Activated CD8-positive, alpha-beta memory T cell treated with anti-CD3 and anti-CD28 coated beads for 36 hours (primary cell): ENCODE measurements around the gene IFT88. TPM values are rescaled to one million over a fixed set of nuclear protein-coding genes. Genes with fewer than 3 reads are reported as not detected.
"Not testable (repeated sequence)": the region's sequence is repeated elsewhere in the genome, so short reads cannot be mapped to it uniquely, and the experiment has no call there.

Experiments
- CTCF ChIA-PET: fragments of 350-600 bp; sonication (Branson Sonifier 250); formaldehyde crosslinking; loops from one replicate; lab custom pipeline; 2021; ENCODE audit warnings: antibody characterized with exemption; lab: Charles Lee
- POLR2A ChIA-PET: fragments of 350-600 bp; sonication (Branson Sonifier 250); formaldehyde crosslinking; loops from one replicate; lab custom pipeline; 2021; ENCODE audit warnings: antibody characterized with exemption; lab: Charles Lee
- total RNA-seq, 2 experiments: library from RNA; stranded (reverse); gene quantifications; one replicate each; pipeline ENCODE4 v1.2.3, GENCODE V29; 2021

Gene IFT88
- total RNA-seq, 2 experiments from 2014 or later = 4.0 to 4.7 TPM

- ChIA-PET CTCF (no interaction called here), POLR2A (no interaction called here)
Observed at GRCh38 chr13:20610006-20610405, 43.0 kb downstream of the IFT88 start.

GRCh38 chr13:20616059-20616797, 49.3 kb downstream of the IFT88 start:
- CTCF ChIA-PET = interaction anchor here (0.6 kb wide), 1 partner anchor 92 kb away, joined by 5 read pairs; no protein-coding TSS in a partner anchor
- POLR2A ChIA-PET = no interaction called here

GRCh38 chr13:20623000-20623399, 56.0 kb downstream of the IFT88 start:
- ChIA-PET POLR2A (no interaction called here), CTCF (no interaction called here)

DNA sequence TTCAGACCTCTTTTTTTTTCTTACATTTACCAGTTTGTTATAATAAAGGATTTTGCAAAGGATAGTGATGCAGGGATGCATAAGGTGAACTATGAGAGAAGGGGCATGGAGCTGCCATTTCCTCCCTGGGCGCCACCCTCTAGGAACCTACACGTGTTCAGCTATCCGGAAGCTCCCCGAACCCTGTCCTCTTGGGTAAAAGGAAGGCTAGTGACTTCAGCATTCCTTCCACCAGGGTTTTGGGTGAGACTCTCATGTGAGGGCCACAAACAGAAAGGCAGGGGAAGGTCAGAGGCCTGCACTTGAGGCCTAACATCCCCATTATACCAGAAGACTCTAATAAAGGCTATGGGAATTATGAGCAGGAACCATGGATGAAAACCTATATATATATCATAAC, 57.3 kb downstream of the IFT88 start:
- CTCF ChIA-PET = no interaction called here
- POLR2A ChIA-PET = no interaction called here

DNA sequence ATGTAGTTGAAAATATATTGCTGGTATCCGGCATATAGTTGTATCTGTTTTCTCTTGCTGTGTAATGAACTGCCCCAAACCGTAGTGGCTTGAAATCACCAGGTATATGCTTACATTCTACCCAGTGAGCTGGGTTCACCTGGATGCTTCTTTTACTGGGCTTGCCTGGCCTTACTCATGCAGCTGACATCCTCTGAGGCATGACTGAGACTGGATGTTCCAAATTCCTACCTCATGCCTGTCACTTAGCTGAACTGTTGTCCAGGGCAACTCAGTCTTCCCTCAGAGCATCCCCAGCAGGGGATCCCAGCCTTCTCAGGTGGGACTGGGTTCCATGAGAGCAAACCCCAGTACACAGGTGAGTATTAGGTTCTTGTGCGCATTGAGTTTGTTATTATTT, 66.8 kb downstream of the IFT88 start:
- ChIA-PET POLR2A (no interaction called here), CTCF (no interaction called here)

GRCh38 chr13:20636079-20636478, 69.1 kb downstream of the IFT88 start:
- POLR2A ChIA-PET = no interaction called here
- CTCF ChIA-PET = no interaction called here

- CTCF ChIA-PET = interaction anchor here (0.9 kb wide), 1 partner anchor 8 kb away, joined by 4 read pairs; no protein-coding TSS in a partner anchor
- POLR2A ChIA-PET = no interaction called here
Observed at GRCh38 chr13:20637811-20638210, 70.9 kb downstream of the IFT88 start.

- CTCF ChIA-PET = no interaction called here
- POLR2A ChIA-PET = no interaction called here
Observed at GRCh38 chr13:20647758-20648157, 80.8 kb downstream of the IFT88 start.

- CTCF ChIA-PET = no interaction called here
- POLR2A ChIA-PET = no interaction called here
Observed at GRCh38 chr13:20652946-20653345, 86.0 kb downstream of the IFT88 start.

GRCh38 chr13:20654156-20654555, 87.2 kb downstream of the IFT88 start:
- ChIA-PET CTCF (no interaction called here), POLR2A (interaction anchor here (0.5 kb wide), 1 partner anchor 237 kb away, joined by 3 read pairs; no protein-coding TSS in a partner anchor)

DNA sequence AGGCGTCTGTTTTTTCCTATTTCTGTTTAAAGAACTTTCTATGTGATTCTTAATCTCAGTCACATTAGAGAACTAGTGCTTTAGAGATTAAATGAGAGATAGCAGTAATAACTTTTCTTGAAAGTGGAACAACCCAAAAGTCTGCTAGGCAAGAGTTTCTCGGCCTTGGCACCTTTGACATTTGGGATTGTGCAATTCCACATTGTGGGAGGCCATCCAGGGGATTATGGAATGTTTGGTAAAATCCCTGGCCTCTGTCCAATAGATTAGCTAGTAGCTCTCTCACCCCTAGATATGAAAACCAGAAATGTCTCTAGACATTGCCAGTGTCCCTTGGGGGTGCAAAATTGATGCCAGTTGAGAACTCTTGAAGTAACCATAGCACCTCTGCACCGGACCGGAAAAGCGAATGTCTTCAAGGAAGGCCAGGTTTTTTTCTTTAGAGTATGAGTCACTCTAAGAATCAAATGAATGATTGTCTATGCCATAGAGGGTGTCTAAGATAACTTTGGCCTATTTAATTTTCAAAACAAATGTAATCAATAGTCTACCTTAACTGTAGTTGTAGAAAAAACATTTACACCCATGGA, 91.6 kb downstream of the IFT88 start:
- ChIA-PET CTCF (no interaction called here), POLR2A (no interaction called here)

- ChIA-PET POLR2A (no interaction called here), CTCF (no interaction called here)
Observed at GRCh38 chr13:20664351-20664750, 97.4 kb downstream of the IFT88 start.

- CTCF ChIA-PET = no interaction called here
Observed at GRCh38 chr13:20666948-20667347, 100.0 kb downstream of the IFT88 start.

GRCh38 chr13:20667857-20668437, 101.0 kb downstream of the IFT88 start:
- ChIA-PET CTCF (no interaction called here), POLR2A (no interaction called here)

More at GRCh38 chr13:20666948-20667347, 100.0 kb downstream of the IFT88 start:
- POLR2A ChIA-PET = no interaction called here

- ChIA-PET POLR2A (no interaction called here), CTCF (no interaction called here)
Observed at GRCh38 chr13:20669162-20669561, 102.2 kb downstream of the IFT88 start.

- CTCF ChIA-PET = no interaction called here
- POLR2A ChIA-PET = no interaction called here
Observed at GRCh38 chr13:20671789-20672188, 104.8 kb downstream of the IFT88 start.

DNA sequence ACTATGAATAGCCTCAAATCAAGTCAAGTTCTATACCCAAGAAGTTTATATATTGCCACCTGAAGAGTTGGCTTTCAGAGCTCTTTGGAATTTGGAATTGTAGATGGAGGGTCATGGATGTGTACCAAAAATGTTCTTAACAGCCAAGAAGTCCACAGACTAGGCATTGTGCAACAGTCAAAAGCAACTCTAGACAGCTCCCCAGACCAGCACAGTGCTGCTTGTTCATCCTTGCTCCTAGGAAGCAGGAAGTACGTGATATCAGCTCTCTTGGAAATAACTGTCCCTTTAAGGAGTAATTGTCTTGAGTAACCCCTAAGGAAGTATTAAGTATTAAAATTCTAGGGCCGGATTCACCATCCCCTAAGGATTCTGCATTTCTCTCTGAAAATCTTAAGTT, 105.8 kb downstream of the IFT88 start:
- POLR2A ChIA-PET = no interaction called here
- CTCF ChIA-PET = no interaction called here

DNA sequence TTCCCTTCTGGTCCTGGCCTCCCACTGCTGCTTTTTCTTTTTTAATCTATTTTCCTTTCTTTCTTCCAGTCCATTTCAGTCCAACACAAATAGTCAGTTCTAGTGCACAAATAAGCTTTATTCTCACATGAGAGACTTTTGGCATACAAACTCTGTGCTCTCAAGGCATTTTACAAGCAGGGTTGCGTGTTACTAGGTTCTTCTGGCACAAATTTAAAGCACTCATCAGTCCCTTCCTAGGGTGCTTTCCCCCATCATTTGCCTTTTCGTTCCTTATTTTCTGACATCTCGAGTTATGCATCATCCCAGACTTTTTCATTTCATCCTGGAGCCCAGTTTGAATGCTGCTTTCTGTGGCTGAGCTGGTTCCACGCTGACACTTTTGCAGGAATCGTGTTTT, 106.8 kb downstream of the IFT88 start:
- ChIA-PET POLR2A (no interaction called here), CTCF (no interaction called here)

- CTCF ChIA-PET = no interaction called here
- POLR2A ChIA-PET = no interaction called here
Observed at GRCh38 chr13:20676213-20676612, 109.3 kb downstream of the IFT88 start.

GRCh38 chr13:20678606-20679005, 111.6 kb downstream of the IFT88 start:
- CTCF ChIA-PET, POLR2A ChIA-PET: not testable (repeated sequence)

- POLR2A ChIA-PET = no interaction called here
- CTCF ChIA-PET = interaction anchor here (1.0 kb wide), 1 partner anchor 32 kb away, joined by 3 read pairs; no protein-coding TSS in a partner anchor
Observed at GRCh38 chr13:20679879-20680278, 112.9 kb downstream of the IFT88 start.
